HepG2 (cell line): ENCODE data around the gene ALX3. TPM values are rescaled to one million over a fixed set of nuclear protein-coding genes. Genes with fewer than 3 reads are reported as not detected.
A peak's percentile ranks its signal among the peaks of the same experiment; 100 is the strongest.

Experiments used
- ATAC-seq: fragments of 200-7000 bp; cut with Tn5 transposase; 3 replicates; pipeline ENCODE4 v1.9.1; 2020; ENCODE audit warnings: mild to moderate bottlenecking, moderate library complexity
- BruUV-seq: library from RNA; stranded (reverse); fragments of 400-500 nt; replicated peaks from 2 replicates; lab custom pipeline; 2021; lab: Mats Ljungman, UMichigan
- CTCF ChIA-PET: fragments of 300-600 bp; formaldehyde crosslinking; extraction: SDS; loops from one replicate; lab custom pipeline; 2021; ENCODE audit warnings: low total read pairs, inconsistent platforms, low intra/inter-chr PET ratio; lab: Yijun Ruan, JAX
- POLR2A ChIA-PET: fragments of 350-600 bp; sonication (Branson Sonifier 250); formaldehyde crosslinking; loops from one replicate; lab custom pipeline; 2020; ENCODE audit warnings: antibody characterized with exemption, inconsistent platforms; lab: Yijun Ruan, JAX
- DNase-seq: peaks from one replicate; pipeline ENCODE4 v3.0.0-alpha.2; 2015; ENCODE audit warnings: low spot score
- FAIRE-seq: peaks from 3 replicates; lab custom pipeline; 2011; peaks lifted over from hg19 to GRCh38; lab: Jason Lieb, UNC
- H2AFZ ChIP-seq: one replicate; pipeline ENCODE4 v1.6.1; 2011; ENCODE audit warnings: low read length, inconsistent platforms
- H3K27ac ChIP-seq: fragments of 300-600 bp; 3 replicates; pipeline ENCODE4 v1.8.0; 2011; ENCODE audit warnings: mixed run types, mild to moderate bottlenecking, mixed read lengths, low read length, inconsistent platforms; ENCODE audit not compliant: insufficient read depth; ENCODE audit errors: extremely low read length
- H3K27me3 ChIP-seq, 2 experiments: fragments of 200-600 bp in 1 of 2; 2 replicates in 1 of 2; 3 replicates in 1 of 2; pipeline versions ENCODE4 v1.6.0 to v1.8.0; 2011; ENCODE audit warnings: low read length in 2 of 2, mild to moderate bottlenecking in 2 of 2, moderate library complexity in 2 of 2, inconsistent platforms in 1 of 2; ENCODE audit not compliant: insufficient read depth in 2 of 2, control insufficient read depth in 1 of 2
- H3K36me3 ChIP-seq, 2 experiments: fragments of 200-600 bp in 1 of 2; replicated peaks in 1 of 2; 2 replicates in 1 of 2; 3 replicates in 1 of 2; pipeline versions ENCODE4 v1.5.1 to v1.8.0; 2011; ENCODE audit warnings: low read length in 2 of 2, inconsistent platforms in 1 of 2; ENCODE audit not compliant: insufficient read depth in 2 of 2, control insufficient read depth in 1 of 2
- H3K4me1 ChIP-seq: 2 replicates; pipeline ENCODE4 v1.5.1; 2012; ENCODE audit warnings: low read length, inconsistent platforms; ENCODE audit not compliant: insufficient read depth
- H3K4me2 ChIP-seq: 2 replicates; pipeline ENCODE4 v1.6.0; 2011; ENCODE audit warnings: low read depth, low read length, inconsistent platforms
- H3K4me3 ChIP-seq, 3 experiments: fragments of 200-600 bp in 1 of 3; sonication (generic), shearing (Covaris generic) in 1 of 3; replicated peaks in 1 of 3; 2 replicates each; pipeline ENCODE4 v1.5.1; 2011 to 2016; ENCODE audit warnings: low read length in 3 of 3, inconsistent platforms in 2 of 3, low read depth in 2 of 3, mild to moderate bottlenecking in 2 of 3, control low read depth in 1 of 3, mixed read lengths in 1 of 3; ENCODE audit not compliant: insufficient read depth in 1 of 3
- H3K79me2 ChIP-seq: one replicate; pipeline ENCODE4 v1.6.1; 2011; ENCODE audit warnings: low read length, inconsistent platforms; ENCODE audit not compliant: insufficient read depth
- H3K9ac ChIP-seq: 2 replicates; pipeline ENCODE4 v1.6.0; 2011; ENCODE audit warnings: mild to moderate bottlenecking, low read depth, low read length, inconsistent platforms; ENCODE audit not compliant: insufficient read depth
- H3K9me3 ChIP-seq: 2 replicates; pipeline ENCODE4 v1.5.1; 2012; ENCODE audit warnings: mild to moderate bottlenecking, low read length
- H4K20me1 ChIP-seq: 2 replicates; pipeline ENCODE4 v1.6.0; 2011; ENCODE audit warnings: inconsistent platforms, mild to moderate bottlenecking, low read length, moderate library complexity; ENCODE audit not compliant: insufficient read depth
- AGO2 ChIP-seq: fragments of 200-400 bp; formaldehyde crosslinking; optimal IDR thresholded peaks from 2 replicates; pipeline ENCODE3; 2017; ENCODE audit warnings: mild to moderate bottlenecking, low read depth, low read length, moderate library complexity
- MTA1 ChIP-seq: sonication (generic); formaldehyde crosslinking; IDR thresholded peaks from 2 replicates; pipeline ENCODE4 v1.4.0; 2020; ENCODE audit warnings: missing genetic modification reagents, mild to moderate bottlenecking, borderline replicate concordance
- NFE2L1 ChIP-seq: sonication (generic); formaldehyde crosslinking; IDR thresholded peaks from 2 replicates; pipeline ENCODE4 v1.4.0; 2020; ENCODE audit warnings: missing genetic modification reagents, mild to moderate bottlenecking, borderline replicate concordance
- RAD21 ChIP-seq: fragments of 450-650 bp; formaldehyde crosslinking; IDR thresholded peaks from 2 replicates; pipeline ENCODE4 v1.5.0; 2020; ENCODE audit warnings: mild to moderate bottlenecking
- RBAK ChIP-seq: sonication (generic); formaldehyde crosslinking; IDR thresholded peaks from 2 replicates; pipeline ENCODE4 v1.5.1; 2020; ENCODE audit warnings: mild to moderate bottlenecking, missing genetic modification reagents
- THAP11 ChIP-seq: IDR thresholded peaks from 2 replicates; pipeline ENCODE4 v1.6.1; 2016; ENCODE audit warnings: missing biosample characterization, missing genetic modification reagents
- USF2 ChIP-seq, 2 experiments: sonication (generic) in 1 of 2; formaldehyde crosslinking in 1 of 2; IDR thresholded peaks; 2 replicates each; pipeline versions ENCODE4 v1.5.1 to v1.6.1; 2011 to 2020; ENCODE audit warnings: borderline replicate concordance in 1 of 2, low read depth in 1 of 2, low read length in 1 of 2, mild to moderate bottlenecking in 1 of 2, missing genetic modification reagents in 1 of 2, moderate library complexity in 1 of 2
- ZNF230 ChIP-seq: sonication (generic); formaldehyde crosslinking; IDR thresholded peaks from 2 replicates; pipeline ENCODE4 v1.4.0; 2020; ENCODE audit warnings: mild to moderate bottlenecking, missing genetic modification reagents
- ZNF577 ChIP-seq: sonication (generic); formaldehyde crosslinking; IDR thresholded peaks from 2 replicates; pipeline ENCODE4 v1.4.0; 2020; ENCODE audit warnings: mild to moderate bottlenecking, low read depth, missing genetic modification reagents, borderline replicate concordance
- WGBS: methylation state at CpG from one replicate; pipeline ENCODE4 v1.1.6; 2017; ENCODE audit warnings: low lambda C conversion rate; 5-methylcytosine and 5-hydroxymethylcytosine counted together
- in situ Hi-C: cut with HindIII; loops from 2 replicates; pipeline ENCODE4 v1.10.0; 2017; ENCODE audit warnings: low pct_unique_long_range_greater_than_20kb; ENCODE audit not compliant: extremely low pct_ligation_motif_present
- intact Hi-C: fragments of 100-400 bp; cut with micrococcal nuclease; formaldehyde crosslinking; loops from one replicate; pipeline ENCODE4 v1.10.0; 2022; ENCODE audit not compliant: unreplicated experiment
- polyA plus RNA-seq, 8 experiments: library from polyadenylated mRNA; depleted of rRNA in 3 of 8; stranded (reverse) in 7 of 8; unstranded in 1 of 8; fragments of >200 nt; fragmentation: Illumina TruSeq in 4 of 8; extraction: Trizol in 4 of 8; gene quantifications; 2 replicates each; pipeline versions ENCODE4 v1.2.1 to v1.2.3, GENCODE V29; 2011 to 2016; ENCODE audit warnings: low read depth in 4 of 8, missing spikeins in 1 of 8, mixed read lengths in 1 of 8; ENCODE audit not compliant: insufficient read depth in 1 of 8
- total RNA-seq, 5 experiments: library from RNA; depleted of rRNA; stranded (reverse); fragments of >200 nt; fragmentation: Illumina TruSeq; extraction: Trizol; gene quantifications; 2 replicates each; pipeline ENCODE4 v1.2.3, GENCODE V29; 2016; ENCODE audit warnings: low read depth in 1 of 5

Gene ALX3
- total and polyA plus RNA-seq, 2 of the 13 experiments (the other 11 are each of a cell fraction or from before 2014, with no cell fraction given): not detected

- TF ChIP-seq MTA1 (CRISPR knock-in tag): peak; percentile 28; the same call in 1 of the 2 replicates
- no peak for TF ChIP-seq ZNF577 (CRISPR knock-in tag)
- TF ChIP-seq RAD21 (CRISPR knock-in tag): peak; percentile 43
- TF ChIP-seq RBAK (CRISPR knock-in tag): no peak
- TF ChIP-seq ZNF230: no peak
- 0 out of 2 replicates have a peak, but pooled peaks have one; percentile 15 for TF ChIP-seq THAP11 (CRISPR knock-in tag)
- no peak for TF ChIP-seq USF2 (IDR thresholded peaks at IDR 0.05; ENCODE audit: low read depth, low read length)
- TF ChIP-seq USF2 (CRISPR knock-in tag; IDR thresholded peaks at IDR 0.05; ENCODE audit: borderline replicate concordance): no peak
These were observed 10.3 kb downstream of the ALX3 start (continued) for GRCh38 chr1:110060034-110060661.

GRCh38 chr1:110059133-110059863 lies 11.2 kb downstream of the ALX3 start:
- in situ Hi-C loops (no loop called here), intact Hi-C loops (no loop called here)
- Histone ChIP-seq H3K4me3 (no peak overlapping the region), H3K36me3 (peaks cover 18 to 38% of the 10 kb centered on the region in 2 experiments), H4K20me1 (no peaks in the 10 kb centered on the region), H3K79me2 (no peaks in the 10 kb centered on the region), H3K9ac (no peak overlapping the region), H3K27me3 (no peaks in the 10 kb centered on the region), H3K27ac (no peak overlapping the region), H2AFZ (no peak overlapping the region), H3K4me2 (no peak overlapping the region), H3K4me1 (peaks cover 17% of the 10 kb centered on the region), H3K9me3 (no peaks in the 10 kb centered on the region)
- ChIA-PET CTCF (no interaction called here), POLR2A (interaction anchor here (1.2 to 2.0 kb wide), 2 partner anchors 24 to 29 kb away, joined by 4 to 8 read pairs; partner anchors contain the start of gene STRIP1)
- TF ChIP-seq NFE2L1 (CRISPR knock-in tag) (no peak), AGO2 (peak; percentile 43)
- FAIRE-seq: no peak
- no peak for DNase-seq
- 99% methylated on average over 6 of the region's 6 CpGs for WGBS
- no peak for ATAC-seq
- no TSS peak for BruUV-seq
